Renal pelvis (tissue), 4 donors: ENCODE measurements around the gene FRMD6. TPM values are rescaled to one million over a fixed set of nuclear protein-coding genes. Genes with fewer than 3 reads are reported as not detected.
"Not testable (repeated sequence)": the region's sequence is repeated elsewhere in the genome, so short reads cannot be mapped to it uniquely, and the experiment has no call there.

Experiments used
- DNase-seq: peaks from one replicate; pipeline ENCODE4 v3.0.0-alpha.2; 2013
- polyA plus RNA-seq, 3 donors: library from polyadenylated mRNA; unstranded; fragments of 120-200 nt; gene quantifications; one replicate each; pipeline ENCODE4 v1.2.1, GENCODE V29; 2013; ENCODE audit not compliant: insufficient read length in 3 of 3

FRMD6 gene
- polyA plus RNA-seq, 3 donors, result 14.5 to 17.9 (median 16.7) TPM

DNA sequence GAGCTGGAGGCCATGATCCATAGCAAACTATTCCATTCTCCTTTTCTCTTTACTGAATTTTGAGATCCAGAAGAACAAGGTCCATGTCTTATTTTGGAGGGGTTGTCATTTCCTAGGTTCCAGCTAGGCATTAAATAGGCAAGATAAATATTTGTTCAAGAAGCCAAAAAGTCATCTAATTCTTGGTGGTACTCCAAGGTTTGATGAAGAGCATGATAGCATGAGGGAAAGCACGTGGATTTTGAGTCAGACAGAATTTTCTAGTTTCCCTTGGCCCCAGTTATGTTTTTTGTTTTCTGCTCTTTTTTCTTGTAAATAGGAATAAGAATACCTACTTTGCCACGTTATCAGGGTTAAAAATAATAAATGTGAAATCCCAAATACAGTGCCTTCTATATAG lies 25.5 kb upstream of the FRMD6 start:
- no peak for DNase-seq

DNA sequence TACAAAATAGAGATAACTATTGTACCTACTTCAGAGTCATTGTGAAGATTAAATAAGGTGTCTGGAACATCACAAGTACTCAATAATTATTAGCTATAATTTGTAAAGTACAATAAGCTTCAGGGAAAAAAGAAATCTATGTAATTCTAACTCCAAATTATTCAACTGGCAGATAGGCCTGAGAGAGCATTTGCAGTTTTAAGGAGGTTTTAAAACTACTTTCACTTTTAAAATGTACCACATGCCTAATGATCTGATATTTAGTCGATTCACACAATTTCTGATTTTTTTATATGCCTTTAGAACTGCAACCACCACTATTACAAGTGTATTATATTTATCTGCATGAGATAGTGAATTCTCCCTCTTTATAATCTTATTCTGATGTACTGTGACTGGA lies 24.9 kb upstream of the FRMD6 start:
- DNase-seq, result no peak

DNA sequence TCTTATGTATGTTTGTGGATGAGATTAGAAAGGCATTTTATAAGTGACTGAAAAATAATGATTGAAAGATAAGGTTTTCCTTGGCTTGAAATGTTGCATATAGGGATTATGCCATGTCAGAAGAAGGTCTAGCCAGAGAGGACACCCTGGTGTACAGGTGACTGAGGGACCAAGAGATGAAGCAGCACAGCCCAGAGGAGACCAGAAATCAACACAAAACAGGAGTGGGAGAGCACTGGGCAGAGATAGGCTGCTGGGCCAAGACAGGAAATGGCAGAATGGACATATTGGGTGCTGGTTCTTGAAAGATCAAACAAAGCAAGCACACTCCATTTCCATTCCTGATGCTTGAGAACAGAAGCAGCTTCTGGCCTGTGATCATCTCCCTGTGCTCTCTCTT lies 24.4 kb upstream of the FRMD6 start:
- no peak for DNase-seq

DNA sequence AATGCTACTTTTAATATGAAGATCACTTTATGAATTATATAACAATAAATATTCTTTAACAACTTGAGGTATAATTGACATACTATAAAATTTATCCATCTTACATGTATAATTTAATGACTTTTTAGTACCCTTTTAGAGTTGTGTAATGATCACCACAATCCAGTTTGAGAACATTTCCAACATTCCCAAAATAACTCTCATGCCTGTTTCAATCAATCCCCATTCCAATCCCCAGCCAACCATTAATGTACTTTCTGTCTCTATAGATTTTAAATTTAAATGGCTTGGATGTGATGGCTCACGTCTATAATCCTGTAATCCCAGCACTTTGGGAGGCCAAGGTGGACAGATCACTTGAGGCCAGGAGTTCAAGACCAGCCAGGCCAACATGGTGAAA lies 23.5 kb upstream of the FRMD6 start:
- no peak for DNase-seq

DNA sequence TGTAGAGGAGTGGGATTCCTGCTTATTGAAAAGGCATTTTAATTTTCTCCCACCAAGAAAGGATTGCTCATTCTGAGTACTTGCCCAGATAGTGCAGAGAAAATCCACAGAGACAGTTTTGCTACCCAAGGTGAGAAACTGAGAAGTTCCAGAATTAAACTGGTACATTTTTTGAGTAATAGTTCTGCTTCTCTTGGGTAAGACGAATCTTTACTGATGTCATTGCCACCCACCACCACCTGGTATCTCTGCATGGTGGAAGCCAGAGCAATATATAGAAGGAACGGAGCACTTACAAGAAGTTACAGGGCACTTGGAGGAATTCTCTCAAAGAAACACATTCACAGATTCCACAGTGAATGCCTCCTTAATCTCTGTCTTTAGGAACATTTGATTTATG lies 20.7 kb upstream of the FRMD6 start:
- no peak for DNase-seq

DNA sequence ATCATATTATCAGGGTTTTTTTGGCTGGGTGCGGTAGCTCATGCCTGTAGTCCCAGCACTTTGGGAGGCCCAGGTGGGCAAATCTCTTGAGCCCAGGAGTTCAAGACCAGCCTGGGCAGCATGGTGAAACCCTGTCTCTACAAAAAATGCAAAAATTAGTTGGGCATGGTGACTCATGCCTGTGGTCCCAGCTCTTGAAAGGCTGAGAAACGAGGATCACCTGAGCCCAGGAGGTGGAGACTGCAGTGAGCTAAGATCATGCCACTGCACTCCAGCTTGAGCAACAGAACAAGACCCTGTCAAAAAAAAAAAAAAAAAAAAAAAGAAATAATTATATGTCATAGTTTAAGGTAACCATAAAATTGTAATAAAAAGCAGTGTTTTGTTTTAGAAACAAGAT lies 18.4 kb upstream of the FRMD6 start:
- DNase-seq, result not testable (repeated sequence)

DNA sequence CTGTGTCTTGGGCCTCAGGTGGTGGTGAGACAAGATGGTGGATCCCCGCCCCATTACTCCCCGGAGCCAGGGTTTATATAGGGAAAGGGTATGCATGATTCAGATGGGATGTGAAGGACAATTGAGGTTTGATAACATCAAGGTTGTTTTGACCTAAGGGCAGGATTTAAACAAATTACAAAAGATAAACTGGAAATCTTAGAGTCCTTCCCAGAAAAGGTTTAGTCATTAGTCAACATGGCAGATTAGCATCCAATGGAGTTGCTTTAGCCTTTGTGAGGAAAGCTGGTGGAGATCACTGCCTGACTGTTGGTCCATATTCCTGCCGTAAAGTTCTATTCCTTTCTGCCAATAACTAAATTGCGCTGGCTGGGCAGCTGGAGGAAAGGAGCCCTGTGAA lies 15.6 kb upstream of the FRMD6 start:
- DNase-seq, result no peak

DNA sequence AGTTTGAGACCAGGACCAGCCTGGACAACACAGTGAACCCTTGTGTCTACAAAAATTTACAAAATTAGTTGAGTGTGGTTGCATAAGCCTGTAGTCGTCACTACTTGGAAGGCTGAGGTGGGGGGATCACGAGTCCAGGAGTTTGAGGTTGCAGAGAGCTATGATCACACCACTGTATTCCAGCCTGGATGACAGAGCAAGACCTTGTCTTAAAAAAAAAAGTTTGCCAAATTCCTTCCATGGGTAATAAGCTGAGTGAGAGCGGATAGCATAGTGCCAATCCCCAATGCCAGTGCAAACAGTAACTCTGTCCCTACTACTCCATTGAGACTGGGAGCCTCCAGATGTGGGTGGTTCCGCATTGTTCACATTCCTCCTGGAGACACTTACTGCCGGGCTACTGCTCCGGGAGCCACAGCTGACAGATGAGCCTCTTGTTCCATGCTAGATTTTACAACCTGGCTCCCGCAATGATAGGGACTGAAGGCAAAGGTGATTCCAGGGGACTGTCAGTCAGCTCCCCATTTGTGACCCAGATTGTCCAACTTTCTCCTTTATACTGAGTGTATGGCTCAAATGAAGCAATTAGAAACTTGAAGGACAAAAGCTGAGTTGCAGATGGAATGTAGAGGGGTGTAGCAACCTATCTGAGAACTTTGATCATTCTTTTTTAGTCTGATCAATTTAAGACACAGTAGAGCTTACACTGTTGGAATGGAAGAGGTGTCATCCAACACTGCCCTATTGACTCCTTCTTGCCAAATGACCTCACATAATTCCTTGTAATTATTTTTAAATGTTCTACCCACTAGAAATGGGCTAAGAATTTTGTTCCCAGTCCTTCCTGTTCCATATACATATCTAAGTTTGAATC lies 13.4 kb upstream of the FRMD6 start:
- peak; percentile 46 for DNase-seq

DNA sequence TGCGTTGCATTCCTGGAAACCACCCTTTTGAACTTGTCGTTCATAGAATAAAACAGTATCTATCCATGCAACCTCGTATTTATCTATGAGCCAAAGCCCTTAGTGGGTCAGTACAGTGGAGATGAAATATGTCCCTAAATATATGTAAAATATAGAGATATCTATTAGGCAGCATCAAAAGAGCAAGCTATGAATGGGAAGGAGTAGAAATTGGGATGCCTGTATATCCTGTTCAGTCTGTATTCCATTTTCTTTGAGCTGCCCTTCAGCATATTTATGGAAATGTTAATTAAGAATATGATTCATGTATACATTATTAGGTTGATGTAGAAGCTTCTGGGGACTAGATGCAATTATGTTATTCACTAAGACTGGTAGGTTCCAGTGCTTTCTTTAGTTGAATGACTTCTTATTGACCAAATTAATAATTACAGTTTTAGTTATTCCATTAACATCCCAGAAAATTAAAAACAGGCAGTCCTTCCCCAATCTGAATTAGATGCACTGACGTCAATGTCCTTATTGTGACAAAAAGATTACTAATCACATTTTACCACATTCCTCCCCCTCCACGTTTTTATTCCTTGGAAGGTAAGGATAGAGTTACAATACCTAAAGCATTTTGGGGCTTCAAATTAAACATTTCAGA lies 11.9 kb upstream of the FRMD6 start:
- no peak for DNase-seq

DNA sequence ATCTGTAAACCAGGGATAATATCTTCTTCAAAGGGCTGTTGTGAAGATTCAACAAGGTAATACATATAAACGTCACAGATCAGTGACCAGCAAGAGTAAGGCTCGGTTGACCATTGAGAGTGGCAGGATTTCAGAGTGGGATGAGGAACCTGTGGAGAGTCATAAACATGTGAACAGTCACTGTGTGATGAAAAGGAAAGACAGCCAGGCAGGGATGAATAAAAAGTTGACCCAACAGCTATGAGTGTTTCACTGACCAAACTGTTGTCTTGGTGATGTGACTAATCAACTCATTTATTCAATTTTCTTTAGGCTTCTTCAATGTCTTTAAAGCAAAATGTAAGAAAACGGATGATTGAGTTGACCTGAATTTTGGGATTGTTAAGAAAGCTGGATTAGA lies 8.6 kb upstream of the FRMD6 start:
- DNase-seq, result no peak

DNA sequence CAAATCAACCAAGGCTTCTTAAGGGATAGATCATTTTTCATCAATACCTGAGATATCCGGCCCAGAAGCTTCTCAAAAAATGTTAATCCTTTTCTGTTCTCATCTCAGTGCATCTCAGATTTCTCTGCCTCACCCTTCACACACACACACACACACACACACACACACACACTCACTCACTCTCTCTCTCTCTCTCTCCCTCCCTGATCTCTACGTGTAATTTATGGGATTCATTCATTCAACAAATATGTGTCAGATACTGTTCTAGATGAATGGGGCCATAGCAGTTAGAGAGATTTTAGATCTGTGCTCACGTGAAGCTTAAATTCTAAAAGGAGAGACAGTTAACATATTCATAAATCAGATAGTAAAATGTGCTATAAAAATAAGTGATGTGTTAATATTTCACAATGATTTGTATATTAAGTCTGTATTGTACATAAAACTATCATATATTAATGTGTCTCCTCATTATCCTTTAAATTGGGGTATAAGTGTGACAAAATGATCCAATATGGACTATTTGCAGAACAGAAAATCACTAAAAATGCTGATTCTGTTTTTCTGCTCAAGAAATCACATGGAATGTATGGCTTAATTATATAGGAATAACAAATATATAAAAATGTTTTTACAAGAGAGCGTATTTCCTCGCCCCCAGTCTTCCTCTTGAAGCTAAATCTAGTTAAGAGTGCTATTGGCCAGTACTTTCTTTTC lies 7.3 kb upstream of the FRMD6 start:
- DNase-seq, result no peak

DNA sequence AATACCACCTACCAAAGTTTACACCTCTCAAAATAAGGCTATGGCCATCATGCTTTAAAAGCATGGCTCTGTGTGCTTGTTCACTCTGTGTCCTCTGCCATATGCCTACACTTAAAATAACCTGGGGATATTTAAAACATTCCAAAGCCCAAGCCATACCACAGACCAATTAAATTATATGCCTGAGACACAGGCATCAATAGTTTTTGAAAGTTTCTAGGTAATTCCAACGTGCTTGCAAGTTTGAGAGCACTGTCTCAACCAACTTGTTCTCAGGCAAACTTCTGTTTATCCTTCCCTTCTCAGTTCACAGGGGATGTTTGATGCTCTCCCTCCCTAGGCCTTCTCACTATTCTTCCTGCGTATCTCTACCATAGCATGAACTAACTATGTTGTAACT lies 3.4 kb upstream of the FRMD6 start:
- DNase-seq, result no peak

DNA sequence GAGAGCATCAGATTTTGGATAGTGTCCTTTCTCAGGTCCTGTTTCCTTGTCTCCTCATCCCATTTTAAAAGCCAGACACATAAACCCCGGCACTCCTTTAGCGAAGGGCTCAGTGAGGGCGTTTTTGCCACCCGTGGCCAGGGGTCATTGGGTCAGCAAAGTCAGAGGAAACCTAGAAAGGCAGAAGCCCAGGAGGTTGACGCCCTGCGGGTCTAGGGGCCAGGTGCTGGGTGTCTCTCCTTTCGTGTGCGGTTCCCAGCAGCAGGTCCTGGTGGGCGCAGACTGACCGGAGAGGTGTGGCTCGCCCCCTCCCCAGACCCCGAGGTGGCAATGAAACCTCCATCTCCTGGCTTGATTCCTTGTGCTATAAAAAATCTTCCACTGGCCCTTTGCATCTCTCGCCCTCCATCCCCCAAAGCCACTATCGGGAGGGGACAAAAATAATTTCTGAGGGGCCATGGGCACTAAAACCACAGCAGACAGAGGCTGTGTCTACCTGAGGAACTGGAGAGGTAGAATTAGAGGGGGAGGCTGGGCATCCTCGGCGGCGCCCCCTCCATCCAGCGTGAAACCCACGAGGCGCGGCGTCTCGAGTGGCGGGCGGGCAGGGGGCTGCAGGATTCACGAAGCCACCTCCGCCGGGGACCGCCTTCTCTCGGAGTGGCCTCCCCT lies 858 bp upstream of the FRMD6 start:
- no peak for DNase-seq

DNA sequence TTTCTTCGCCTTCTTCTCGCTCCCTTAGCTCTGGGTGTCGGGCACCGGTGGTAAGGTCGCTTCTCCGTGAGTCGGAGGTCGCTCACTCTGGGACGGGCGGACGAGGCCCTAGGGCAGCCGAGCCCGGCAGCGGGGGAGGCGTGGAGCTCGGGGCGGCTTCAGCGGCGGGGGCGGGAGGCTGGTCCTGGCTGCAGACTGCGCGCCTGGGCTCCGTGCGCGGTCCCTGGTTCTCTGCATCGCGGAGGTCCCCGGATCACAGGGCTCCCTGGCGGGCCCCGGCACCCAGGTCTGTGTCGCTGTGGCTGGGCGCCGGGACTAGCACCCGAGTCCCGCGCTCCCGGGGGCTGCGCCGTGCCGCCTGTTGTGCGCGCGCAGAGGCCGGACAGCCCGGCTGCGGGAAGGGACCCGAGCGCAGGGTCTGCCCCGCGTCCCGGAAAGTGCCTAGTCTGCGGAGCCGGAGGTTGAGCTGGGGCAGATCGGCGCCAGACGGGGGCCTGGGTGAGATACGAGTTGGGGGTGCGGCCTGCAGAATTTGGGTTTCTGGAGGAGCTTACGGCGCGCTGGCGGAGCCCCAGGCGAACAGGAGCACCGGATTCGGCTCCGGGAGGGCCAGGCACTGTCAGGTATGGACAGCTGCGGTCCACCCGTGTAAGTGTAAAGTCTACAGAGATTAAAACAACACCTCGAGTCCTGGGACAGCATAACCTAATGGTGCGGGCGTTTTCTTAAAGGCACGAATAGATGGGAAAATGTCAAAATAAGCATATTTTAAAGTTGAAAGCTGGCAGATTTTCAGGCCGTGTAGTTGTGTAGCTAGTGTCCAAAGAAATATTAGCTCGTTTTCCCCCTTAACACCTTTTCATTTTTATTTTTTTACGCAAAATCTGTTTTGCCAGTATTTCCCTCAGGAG lies 713 bp downstream of the FRMD6 start:
- DNase-seq, result no peak

DNA sequence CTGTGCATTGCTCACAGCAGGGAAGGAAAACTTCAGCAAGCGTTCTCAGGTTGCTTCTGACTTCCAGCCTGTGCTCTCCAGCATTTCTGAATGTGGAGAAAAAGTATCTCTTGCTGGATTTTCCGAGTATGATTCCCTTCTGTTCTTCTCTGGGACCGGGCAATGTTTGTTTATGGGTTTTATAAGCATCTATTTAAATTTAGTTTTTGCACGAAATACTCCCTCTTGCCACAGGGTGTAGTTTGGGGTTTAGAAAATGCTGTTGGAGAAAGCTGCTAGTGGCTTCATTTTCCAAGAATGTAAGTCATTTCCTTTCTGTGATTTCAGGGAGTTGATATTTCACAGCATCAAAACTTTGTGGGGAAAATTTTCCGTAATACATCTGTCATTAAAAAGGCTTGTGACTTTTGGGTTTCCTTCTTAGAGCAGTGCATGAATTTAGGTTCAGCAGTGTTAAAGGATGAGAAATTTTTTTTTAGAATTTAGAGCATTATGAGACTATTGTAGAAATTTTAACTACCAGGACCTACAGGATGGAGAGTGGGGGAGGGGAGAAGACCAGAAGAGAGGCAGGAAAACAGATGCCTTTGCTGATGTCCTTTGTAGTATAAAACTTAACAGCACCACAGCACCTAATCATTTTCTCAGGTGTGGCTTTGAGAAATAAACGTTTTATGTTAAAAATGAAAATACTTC lies 1.5 kb downstream of the FRMD6 start:
- DNase-seq, result peak; percentile 62

DNA sequence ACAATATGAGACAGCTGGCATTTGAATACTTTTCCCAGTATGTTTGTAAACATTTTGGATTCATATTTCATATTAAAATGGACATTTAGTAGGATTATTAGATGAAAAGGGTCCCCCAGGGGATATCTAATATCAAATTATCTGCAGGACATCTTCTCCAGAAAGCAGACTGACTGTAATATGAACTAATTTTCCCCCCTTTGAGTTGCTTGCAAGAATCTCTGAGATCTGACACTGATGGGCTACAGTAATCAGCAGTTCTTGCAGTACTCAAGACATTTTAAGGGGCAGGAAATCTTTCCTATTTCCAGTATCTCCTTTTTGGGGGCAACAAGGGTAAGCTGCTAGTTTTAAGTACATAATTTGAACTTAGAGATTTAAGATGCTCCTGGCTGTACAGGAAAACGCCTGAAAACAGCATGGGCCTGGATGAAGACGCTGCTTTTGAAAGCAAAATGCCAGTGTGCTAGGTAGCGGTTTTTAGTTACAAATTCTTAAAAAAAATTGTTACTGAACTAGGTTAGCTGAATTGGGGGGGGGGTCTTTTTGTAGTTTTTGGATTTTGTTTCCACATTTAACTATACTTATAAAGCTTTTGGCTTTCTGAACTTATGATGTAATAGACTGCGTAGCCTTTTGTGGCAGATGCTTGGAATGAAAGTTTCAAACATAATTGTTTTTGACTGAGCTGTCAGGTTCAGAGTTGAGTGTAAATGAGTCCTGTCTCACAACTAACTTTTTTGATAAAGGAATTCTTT lies 2.2 kb downstream of the FRMD6 start:
- DNase-seq, result no peak

DNA sequence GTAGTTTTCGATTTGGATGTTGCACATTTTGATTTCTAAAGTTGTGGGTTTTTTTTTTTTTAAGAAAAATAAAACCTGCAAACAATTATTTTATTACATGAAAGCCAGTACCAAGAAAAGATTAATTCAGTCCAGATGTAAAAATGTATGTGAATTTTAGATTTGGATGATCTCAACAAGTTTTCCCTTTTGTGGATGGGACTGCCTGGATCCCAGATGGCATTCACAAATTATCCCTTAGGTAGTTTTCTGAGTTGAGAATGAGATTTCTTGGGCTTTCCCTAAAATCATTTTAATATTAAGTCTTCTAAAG lies 2.8 kb downstream of the FRMD6 start:
- DNase-seq, result no peak

DNA sequence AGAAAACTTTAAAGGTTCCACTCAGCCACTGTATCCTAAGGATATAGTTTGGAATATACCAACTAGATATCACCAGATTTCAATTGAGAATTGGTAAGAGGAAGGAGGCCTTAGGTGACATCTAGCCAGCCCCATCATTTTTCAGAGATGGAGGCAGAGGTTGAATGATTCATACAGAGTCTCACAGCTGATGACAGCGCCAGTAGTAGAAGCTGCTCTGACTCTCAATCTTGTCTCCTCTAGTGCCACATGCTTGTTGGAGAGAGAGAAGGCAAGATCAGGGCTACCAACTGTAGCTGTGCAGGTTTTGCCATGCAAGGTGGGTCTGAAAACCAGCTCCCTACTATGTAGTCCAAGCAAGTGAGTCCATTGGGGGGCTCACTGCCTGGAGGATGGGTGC lies 6.1 kb downstream of the FRMD6 start:
- no peak for DNase-seq

DNA sequence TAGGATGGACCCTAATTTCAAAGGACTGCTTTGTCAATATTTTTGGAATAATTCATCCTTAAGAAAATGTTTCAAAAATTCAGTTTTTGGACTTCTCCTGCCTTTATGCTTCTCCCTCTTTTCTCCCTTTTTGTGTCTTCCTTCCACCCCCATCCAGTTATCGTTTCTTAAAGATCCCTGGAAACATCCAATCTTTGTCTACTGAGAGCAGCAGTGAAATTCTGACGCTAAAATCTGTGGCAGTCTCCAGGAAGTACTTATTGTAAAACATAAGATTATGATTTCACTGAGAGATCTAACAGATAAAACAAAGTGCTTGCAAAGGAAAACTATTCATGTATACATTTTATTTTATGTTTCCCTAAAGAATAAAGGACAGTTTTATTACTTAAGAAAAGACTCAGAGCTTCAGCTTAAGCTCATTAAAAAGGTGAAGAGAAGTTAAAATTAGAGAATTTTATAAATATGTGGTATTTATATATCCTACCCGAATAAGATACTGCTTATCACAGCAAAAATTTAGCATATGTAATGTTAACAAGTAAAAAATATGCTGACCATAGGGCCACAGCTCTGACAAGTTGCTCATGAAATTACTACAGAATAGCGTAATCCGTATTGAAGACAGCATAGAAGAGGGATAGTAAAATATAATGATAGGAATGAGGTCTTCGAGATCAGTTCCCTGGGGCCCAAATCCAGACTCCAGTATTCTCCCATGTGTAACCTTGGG lies 6.9 kb downstream of the FRMD6 start:
- DNase-seq, result no peak
